GM12874 (cell line): ENCODE measurements around the gene DDX42.

Experiments used
- TF ChIP-seq, protein P1 (sequence below): IDR thresholded peaks from 2 replicates; pipeline ENCODE4 v1.5.1; 2011; ENCODE audit warnings: low read depth, mild to moderate bottlenecking, control low read depth, low read length, moderate library complexity; ENCODE audit not compliant: insufficient read depth

DDX42 gene

DNA sequence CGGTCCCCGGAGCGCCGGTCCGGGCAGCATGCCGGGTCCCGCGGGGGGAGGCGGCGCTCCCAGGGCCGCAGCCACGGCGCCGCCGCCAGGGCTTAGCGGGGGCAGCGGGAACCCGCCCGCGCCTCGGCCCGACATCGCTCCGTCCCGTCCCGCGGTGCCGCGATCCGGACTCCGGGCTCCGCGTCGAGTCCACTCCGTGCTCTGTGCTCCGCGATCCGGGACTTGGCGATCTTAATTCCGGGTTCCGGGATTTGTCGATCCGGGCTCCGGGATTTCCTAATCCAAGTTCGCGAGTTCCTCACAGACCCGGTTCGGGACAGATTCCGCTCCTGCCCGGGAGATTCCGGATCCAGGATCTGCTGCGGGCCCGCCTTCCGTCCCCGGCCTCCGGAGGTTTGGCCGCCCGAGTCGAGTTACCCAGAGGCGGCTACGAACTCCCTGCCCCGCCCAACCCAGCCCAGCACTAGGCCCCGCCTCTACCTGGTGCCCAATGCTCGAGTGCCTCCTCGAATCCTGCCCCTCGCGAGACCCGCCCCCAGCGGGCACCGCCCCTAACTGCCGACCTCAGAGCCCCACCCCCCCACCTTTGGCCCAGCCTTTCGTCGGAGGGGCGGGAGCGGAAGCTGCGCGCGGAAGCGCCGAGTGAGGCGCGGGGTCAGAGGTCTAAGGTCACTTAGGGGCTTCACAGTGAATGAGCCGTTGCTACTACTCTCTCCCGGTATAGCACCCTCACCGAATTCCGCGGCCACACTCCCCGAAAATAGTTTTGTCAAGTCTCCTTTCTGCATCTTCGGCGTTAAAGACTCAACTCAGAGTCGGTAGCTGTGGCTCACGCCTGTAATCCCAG, 68.8 kb downstream of the DDX42 start, which contains the start of gene SMARCD2:
Gene SMARCD2 (minus strand): TSS at position 146 of the 847 bp plus-strand sequence. CDS start 11 bp downstream, at position 135.
- TF ChIP-seq, protein P1, sequence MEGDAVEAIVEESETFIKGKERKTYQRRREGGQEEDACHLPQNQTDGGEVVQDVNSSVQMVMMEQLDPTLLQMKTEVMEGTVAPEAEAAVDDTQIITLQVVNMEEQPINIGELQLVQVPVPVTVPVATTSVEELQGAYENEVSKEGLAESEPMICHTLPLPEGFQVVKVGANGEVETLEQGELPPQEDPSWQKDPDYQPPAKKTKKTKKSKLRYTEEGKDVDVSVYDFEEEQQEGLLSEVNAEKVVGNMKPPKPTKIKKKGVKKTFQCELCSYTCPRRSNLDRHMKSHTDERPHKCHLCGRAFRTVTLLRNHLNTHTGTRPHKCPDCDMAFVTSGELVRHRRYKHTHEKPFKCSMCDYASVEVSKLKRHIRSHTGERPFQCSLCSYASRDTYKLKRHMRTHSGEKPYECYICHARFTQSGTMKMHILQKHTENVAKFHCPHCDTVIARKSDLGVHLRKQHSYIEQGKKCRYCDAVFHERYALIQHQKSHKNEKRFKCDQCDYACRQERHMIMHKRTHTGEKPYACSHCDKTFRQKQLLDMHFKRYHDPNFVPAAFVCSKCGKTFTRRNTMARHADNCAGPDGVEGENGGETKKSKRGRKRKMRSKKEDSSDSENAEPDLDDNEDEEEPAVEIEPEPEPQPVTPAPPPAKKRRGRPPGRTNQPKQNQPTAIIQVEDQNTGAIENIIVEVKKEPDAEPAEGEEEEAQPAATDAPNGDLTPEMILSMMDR, result no peak

DNA sequence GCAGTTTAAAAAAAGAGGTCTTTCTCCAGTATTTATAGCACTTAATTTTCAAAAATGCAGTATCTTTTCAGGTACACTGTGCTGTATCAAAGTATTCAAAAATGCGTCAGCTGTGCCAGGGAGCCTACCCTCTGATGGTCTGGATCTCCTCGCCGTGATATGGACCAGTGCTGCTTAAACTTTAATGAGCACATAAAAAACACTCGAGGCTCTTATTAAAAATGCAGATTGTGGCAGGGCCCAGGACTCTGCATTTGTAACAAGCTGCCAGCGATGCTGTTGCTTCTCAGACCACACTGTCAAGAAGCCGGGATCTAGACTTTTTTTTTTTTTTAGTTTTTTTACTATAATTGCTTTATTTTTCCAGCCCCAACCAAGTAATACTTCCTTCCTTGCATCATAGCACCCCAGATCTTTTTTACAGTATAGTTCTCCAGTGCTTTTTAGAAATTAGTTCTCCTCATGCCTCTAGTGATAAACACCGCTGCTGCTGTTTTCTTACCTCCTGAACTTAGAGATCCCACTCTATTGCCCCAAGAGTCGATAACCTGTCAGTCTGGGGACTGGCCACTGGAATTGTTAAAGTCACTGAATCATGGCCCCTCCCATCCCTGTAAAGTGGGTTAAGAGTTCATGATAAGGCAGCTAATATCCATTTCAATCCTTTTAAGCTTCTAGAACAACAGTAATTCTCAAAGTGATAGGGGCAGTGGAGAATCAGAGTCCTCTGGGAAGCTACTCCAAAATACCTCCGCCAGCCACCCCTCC, 70.1 kb downstream of the DDX42 start:
- TF ChIP-seq, protein P1, result no peak

DNA sequence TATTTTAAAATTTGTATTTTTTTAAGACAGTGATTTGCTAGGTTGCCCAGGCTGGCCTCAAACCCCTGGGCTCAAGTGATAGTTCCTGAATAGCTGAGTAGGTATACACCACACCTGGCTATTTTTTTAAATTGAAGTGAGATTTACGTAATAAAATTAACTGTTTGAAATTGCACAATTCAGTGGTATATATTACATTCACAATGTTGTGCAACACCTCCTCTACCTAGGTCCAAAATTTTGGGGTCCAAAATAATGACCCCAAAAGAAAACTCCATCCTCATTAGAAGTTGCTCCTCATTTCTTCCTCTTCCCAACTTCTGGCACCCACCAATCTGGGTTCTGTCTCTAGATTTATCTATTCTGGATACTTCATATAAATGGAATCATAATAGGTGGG, 71.5 kb downstream of the DDX42 start:
- TF ChIP-seq, protein P1, result no peak

DNA sequence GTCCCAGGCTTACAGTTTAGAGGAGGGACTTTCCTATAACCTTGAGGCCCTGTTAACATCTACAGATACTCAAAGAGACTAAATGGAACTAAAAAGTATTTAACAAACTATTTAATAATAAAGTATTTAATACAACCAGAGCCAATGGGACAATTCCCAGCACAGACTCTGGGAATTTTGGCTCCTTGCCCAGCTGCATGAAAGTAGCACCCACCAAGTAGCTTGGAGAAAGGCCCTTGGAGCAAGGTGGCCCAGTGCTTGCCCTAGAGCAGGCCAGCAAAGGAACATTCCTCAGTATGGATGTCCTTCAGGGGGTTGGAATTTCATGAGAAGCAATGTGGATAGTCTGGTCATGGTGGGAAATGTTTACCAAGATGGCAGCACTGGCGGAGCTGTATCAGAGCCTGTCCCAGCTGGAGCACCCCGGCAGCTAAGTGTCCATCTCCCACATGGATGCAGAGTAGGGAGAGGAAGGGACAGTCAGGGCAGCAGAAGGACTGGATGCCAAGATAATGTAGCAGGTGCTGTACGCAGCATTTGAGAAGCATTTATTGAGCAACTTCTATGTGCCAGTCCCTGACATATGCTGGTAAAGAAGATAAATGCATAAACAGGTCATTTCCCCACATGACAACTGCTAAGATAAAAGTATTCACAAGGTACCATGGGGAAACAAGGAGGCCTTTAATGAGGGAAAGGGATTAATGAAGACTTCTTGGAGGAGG, 73.7 kb downstream of the DDX42 start:
- TF ChIP-seq, protein P1, result no peak

DNA sequence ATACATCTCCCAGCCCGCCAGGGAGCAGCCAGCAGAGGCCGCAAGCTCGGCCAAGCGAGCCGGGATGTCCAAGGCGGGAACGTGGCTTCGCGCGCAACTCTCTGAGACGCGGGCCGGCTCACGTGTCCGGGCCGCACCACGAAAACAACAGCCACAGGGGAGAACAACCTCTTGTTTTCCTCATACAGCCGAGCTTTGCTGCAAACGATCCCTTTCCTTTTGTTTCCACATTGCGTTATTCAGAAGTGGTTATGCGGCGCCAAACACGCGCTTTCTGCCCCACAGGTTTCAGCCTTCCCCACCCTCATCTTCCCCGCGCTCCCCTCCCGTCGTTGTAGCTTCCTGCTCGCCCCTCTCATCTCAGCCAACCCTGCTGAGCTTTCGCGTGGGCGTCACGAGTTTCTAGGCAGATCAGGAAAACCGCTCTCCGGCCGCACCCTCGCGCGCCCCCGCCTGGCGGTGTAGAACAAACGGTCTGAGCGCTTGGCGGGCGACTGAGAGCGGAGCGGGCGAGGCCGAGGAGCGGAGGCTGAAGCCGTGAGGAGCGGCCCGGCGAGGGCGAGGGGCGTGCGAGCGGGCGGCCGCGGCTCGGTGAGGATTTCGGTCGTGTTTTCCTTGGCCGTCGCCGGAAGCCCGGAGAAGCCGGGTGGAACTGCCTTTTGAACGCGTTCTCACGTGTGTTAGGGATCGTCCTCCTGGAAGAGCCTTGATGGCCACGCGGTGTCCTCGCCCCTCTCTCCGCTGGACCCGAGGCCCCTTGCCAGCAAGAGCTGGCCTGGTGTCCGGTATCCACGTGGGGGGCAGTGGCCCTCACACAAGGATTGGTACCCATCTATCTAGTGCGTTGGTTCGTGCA, 75.1 kb downstream of the DDX42 start:
- TF ChIP-seq, protein P1, result peak; percentile 88

DNA sequence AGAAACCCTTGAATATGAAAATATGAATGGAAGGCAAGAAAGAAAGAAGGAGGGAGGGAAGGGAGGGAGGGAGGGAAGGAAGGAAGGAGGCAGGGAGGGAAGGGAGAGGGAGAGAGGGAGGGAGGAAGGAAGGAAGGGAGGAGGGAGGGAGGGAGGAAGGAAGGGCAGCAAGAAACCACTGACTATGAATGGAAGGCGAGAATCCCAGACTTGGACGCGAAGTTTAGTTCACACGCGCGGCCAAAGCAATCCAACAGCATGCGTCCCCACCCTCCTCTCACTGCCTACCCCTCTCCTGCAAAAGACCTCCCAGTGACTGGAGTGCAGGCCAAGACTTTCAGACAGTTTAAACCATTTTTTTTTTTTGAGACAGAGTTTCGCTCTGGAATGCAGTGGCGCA, 76.4 kb downstream of the DDX42 start:
- TF ChIP-seq, protein P1, result no peak
